HG03135 (cell line): Measurements from ENCODE around the gene ANGEL1.

Experiments
- ATAC-seq: cut with Tn5 transposase; IDR thresholded peaks from one replicate; pipeline ENCODE4 v1.9.1; 2021; ENCODE audit warnings: mild to moderate bottlenecking, moderate library complexity; ENCODE audit not compliant: unreplicated experiment

The ANGEL1 gene

GRCh38 chr14:76767681-76768656, 44.7 kb downstream of the ANGEL1 start:
- ATAC-seq: peak; percentile 75

DNA sequence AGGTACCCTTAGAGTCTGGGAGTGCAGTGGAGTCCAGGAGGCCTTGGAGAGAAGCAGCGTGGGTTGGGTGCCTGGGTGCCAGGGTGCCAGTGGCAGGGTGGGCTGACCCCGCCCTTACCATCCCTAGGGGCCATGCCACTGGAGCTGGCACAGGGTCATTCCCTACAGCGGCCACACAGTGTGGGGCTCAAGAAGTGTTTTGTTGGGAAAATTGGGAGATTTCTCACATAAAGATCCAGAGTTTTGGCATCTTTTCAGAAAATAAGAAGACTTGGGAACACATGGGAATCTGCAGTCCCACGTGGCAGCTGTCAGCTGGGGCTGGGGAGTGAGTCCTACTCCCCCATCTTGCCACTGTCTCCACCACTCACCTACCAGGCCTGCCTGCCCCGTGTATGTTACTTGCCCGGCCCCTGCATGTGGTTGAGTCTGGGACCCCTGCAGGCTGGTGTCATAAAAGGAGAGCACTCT, 47.2 kb downstream of the ANGEL1 start:
- ATAC-seq: no peak

GRCh38 chr14:76763096-76764041, 49.3 kb downstream of the ANGEL1 start:
- no peak for ATAC-seq

DNA sequence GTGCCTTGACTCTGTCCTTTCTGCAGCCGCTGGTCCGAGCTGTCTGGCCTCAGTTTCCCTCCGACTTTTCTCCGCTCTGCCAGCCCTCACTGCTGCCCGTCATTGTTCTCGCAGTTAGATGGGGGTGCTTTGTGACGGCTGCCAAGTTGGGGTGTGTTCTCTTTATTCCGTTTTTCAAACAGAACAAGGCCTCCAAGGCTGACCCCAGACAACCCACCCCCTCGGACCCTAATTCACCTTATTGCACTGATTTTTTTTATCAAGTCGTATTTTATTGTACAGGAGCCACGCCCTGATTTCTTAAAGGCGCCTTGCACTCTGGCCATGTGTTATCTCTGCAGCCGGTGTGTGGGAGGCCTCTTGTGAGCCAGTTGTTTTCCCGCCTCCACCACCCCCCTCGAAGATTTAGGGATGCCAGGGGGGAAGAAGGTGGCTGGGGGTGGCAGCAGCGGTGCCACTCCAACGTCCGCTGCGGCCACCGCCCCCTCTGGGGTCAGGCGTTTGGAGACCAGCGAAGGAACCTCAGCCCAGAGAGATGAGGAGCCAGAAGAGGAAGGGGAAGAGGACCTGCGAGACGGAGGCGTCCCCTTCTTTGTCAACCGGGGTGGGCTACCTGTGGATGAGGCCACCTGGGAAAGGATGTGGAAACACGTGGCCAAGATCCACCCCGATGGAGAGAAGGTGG, 50.1 kb downstream of the ANGEL1 start:
- ATAC-seq: no peak

- no peak for ATAC-seq
Measured at GRCh38 chr14:76761960-76762410, 50.7 kb downstream of the ANGEL1 start.

DNA sequence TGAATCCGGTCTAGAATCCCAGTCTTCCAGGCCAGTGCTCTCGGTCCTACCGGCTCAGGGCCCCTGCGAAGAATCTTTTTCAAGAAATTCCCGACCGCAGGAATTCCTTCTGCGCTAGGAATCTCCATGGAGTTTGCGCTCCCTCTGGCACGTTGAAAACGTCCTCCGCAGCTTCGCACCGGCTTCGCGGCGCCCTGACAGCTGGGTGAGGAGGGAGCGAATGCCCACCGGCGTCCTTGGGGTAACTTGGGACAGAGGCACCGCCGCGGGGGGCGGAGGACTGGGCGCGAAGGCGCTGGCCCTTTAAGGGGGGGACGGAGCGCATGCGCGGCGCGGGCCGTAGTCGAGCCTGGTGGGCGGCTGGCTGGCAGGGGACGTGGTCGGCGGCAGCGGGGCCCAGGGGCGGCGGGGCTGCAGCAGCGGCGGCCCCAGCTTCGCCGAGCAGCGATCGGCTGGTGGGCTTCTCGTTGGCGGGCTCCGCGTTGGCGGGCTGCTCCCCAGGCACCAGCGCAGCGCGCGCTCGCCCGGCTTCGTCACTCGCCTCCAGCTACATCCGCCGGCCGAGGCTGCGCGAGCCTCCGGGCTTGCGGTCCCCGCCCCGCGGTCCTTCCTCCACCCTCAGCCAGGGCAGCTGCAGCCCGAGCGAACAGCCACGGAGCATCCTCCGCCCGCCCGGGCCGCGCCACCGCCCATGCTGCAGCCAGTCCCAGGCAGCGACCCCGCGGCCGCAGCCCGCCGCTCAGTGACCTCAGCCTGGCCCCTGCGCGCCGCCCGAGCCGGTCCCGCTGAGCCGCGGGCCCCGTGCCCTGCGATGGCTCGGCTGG, 51.3 kb downstream of the ANGEL1 start, which contains the start of gene VASH1:
Gene VASH1 (plus strand): TSS at position 333 of the 824 bp plus-strand sequence. CDS start 1,354 bp downstream, outside the sequence.
- ATAC-seq: peak; percentile 78

DNA sequence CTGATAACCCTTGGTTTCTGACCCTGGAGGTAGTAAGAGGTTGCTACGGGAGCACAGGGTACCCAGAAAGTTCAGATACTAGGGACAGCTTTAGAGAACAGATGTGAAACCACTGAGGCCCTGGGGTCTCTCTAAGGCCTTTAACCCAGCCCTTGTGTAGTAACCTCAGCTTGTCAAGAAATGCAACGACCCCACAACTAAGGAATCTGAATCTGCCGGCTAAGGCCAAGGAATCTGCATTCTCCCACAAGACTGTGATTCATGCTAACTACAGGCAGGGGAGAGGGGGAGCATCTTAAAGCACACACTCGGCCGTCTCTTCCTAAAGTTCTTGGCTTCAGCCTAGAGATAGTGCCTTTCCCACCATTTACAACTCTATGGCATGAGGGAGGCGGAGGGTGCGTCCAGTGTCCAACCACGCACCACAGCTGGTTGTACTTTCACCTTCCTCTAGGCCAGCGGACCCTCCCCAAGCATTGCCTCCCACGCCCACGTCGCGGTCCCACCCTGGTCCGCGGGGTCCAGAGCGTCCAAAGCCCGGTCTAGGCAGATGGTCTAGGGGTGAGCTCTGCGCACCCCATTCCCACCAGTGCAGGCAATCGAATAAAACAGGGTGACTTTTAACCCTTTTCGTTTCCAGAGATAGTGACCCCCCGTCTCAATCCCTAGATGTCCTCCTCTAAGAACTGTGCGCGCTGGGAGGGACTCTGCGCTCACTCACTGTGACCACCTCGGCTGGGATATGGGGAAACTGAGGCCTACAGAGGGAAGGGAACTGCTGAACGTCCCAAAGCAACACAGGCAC, 52.1 kb downstream of the ANGEL1 start:
- no peak for ATAC-seq

DNA sequence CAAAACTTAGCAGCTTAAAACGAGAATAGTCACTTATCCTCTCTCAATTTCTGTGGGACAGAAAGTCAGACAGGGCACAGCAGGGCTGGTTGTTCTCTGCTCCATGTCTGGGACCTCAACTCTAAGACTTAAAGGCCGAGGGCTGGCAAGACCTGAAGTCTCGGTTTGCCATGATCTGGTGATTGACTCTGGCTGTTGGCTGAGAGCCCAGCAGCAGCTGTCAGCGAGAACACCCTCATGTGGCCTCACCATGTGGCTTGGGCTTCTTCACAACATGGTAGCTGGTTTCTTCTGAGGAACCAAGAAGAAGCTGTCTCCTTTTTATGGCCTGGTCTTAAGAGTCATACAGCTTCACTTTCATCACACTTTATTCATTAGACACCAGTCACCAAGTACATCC, 53.1 kb downstream of the ANGEL1 start:
- no peak for ATAC-seq

GRCh38 chr14:76756371-76756750, 56.3 kb downstream of the ANGEL1 start:
- no peak for ATAC-seq

DNA sequence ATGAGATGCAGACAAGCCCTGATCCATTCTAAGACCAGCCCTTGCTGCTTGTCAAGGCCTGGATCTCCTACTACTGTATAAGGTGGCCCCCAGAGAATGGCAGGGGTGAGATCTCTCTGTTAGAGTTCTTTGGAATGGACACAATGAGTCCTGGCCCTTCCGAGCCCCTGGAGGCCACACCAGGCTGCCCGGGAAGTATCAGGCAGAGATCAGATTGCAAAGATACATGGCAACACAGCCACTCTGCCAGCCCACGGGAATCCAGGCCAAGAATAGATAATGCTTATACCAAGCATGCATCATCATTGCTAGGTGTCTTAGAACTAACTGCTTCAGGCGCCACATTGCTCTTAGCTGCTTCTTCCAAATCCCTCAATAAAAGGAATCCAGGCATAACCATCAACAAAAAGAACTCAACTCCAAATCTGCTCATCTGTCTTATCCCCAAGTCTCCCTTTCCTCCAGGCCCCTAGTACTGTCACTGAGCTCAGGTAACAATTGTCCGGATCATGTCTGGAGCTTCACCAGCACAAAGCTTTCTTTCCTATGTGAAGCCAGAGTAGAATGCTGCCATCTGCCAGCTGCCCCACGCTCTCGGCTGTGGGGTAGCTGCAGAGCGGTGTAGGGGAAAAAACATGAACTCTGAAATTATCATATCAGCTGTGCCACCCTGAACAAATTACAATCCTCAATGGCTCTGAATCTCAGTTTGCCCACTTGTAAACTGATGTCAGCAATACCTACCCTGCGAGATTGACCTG, 56.9 kb downstream of the ANGEL1 start:
- ATAC-seq: no peak

GRCh38 chr14:76754586-76754985, 58.1 kb downstream of the ANGEL1 start:
- ATAC-seq: no peak

DNA sequence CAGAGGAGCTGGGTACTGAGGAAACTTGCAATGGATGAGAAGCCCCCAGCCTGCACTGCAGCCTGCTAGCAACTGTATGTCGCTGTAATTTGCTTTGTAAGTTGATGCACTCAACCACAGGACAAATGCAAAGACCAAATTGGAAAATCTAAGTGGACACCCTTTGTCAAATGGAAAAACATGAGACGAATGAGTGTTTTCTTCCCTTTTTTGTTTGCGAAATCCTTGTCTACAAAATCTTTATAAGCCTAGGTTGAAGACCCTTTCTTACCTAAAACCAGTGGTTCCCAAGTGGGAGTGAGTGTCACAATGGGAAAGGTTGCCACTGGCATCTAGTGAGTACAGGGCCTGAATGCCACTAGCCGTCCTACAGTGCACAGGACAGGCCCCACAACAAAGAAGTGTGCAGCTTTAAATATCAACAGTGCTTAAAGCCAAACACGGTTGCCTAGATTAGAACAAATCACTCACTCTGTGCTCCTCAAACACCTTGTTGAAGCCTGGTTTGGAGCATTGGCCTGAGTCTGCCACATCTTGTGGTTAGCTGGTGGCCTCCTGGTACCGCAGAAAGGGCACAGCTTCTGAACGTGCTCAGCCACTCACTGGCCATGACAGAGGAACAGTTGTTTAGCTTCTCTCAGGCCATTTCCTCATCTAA, 59.0 kb downstream of the ANGEL1 start:
- ATAC-seq: no peak

DNA sequence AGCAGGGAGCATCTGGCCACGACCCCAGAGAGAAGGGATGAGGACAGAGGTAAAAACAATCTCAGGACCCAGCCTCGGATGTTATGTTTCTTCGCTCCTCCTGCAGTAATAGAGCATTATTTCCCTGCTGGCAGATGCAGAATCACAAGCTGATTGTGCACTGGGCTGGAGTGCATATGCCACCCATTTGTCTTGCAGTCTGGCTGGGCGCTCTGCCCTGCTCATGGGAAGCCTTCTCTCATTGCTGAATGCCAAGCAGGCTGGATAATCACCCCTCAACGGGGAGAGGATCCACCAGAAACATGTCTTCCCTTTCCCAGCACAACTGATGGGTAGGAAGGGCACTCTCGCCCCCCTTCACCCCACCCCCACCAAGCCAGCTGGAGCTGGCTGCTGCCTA, 59.9 kb downstream of the ANGEL1 start:
- no peak for ATAC-seq

GRCh38 chr14:76742966-76743365, 69.7 kb downstream of the ANGEL1 start:
- no peak for ATAC-seq

- no peak for ATAC-seq
Measured at GRCh38 chr14:76742185-76742584, 70.5 kb downstream of the ANGEL1 start.

DNA sequence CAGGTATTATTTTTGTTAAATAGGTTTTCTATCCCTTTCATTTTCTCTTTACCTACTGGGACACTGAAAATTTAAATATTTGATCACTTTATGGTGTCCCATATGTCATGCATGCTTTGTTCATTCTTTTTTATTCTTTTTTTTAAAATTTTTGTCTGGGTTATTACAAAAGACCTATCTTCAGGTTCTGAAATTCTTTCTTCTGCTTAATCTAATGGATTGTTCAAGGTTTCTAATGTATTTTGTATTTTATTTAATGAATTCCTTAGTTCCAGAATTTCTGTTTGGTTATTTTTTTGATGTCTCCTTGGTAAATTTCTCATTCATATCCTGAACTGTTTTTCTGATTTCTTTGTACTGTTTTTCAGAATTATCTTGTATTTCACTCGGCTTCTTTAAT, 71.6 kb downstream of the ANGEL1 start:
- no peak for ATAC-seq
